Kidney epithelial cell (primary cell): ENCODE measurements around the gene NEK1. TPM values are rescaled to one million over a fixed set of nuclear protein-coding genes. Genes with fewer than 3 reads are reported as not detected.

Experiments
- DNase-seq: peaks from one replicate; pipeline ENCODE4 v3.0.0-alpha.2; 2010; ENCODE audit warnings: low read depth
- H3K27me3 ChIP-seq: 2 replicates; pipeline ENCODE4 v1.6.0; 2011; ENCODE audit warnings: low read length; ENCODE audit not compliant: control insufficient read depth, insufficient read depth
- H3K36me3 ChIP-seq: 2 replicates; pipeline ENCODE4 v1.5.1; 2011; ENCODE audit warnings: low read length; ENCODE audit not compliant: control insufficient read depth, insufficient read depth
- H3K4me3 ChIP-seq: 2 replicates; pipeline ENCODE4 v1.5.1; 2011; ENCODE audit warnings: low read depth, mild to moderate bottlenecking, control low read depth, low read length
- total RNA-seq: library from RNA; depleted of rRNA; stranded (reverse); fragments of >200 nt; gene quantifications from 2 replicates; pipeline ENCODE4 v1.2.3, GENCODE V29; 2015
- TF ChIP-seq, protein P1 (sequence below): IDR thresholded peaks from 2 replicates; pipeline ENCODE4 v1.5.1; 2011; ENCODE audit warnings: mild to moderate bottlenecking, moderate library complexity, low read length, control low read depth, inconsistent platforms; ENCODE audit not compliant: insufficient read depth, poor library complexity, severe bottlenecking

Gene NEK1
- total RNA-seq, 1 donor from 2014 or later, result 13.2 TPM

DNA sequence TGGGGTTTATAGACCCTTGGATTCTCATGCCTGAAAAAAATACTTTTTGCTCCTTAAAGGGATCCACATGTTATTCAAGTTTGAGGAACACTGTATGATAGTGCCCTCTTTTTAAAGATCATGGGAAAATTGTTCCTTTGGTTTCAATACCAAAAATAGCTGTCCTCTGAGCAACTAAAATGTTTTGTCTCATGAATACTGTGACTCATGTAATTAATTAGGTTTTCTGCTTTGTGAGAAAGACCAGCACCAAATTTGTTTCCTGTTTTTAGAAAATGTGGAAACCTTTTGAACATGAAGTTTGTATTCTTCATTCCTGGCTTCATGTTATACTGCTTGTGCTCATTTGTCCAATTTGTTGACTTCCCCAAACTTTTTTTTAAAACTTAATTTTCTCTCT lies 214.1 kb downstream of the NEK1 start:
- no peaks in the 10 kb centered on the region for H3K36me3 ChIP-seq
- peak; percentile 16 for DNase-seq
- no peak overlapping the region for H3K4me3 ChIP-seq
- no peaks in the 10 kb centered on the region for H3K27me3 ChIP-seq
- TF ChIP-seq, protein P1, sequence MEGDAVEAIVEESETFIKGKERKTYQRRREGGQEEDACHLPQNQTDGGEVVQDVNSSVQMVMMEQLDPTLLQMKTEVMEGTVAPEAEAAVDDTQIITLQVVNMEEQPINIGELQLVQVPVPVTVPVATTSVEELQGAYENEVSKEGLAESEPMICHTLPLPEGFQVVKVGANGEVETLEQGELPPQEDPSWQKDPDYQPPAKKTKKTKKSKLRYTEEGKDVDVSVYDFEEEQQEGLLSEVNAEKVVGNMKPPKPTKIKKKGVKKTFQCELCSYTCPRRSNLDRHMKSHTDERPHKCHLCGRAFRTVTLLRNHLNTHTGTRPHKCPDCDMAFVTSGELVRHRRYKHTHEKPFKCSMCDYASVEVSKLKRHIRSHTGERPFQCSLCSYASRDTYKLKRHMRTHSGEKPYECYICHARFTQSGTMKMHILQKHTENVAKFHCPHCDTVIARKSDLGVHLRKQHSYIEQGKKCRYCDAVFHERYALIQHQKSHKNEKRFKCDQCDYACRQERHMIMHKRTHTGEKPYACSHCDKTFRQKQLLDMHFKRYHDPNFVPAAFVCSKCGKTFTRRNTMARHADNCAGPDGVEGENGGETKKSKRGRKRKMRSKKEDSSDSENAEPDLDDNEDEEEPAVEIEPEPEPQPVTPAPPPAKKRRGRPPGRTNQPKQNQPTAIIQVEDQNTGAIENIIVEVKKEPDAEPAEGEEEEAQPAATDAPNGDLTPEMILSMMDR, result no peak

DNA sequence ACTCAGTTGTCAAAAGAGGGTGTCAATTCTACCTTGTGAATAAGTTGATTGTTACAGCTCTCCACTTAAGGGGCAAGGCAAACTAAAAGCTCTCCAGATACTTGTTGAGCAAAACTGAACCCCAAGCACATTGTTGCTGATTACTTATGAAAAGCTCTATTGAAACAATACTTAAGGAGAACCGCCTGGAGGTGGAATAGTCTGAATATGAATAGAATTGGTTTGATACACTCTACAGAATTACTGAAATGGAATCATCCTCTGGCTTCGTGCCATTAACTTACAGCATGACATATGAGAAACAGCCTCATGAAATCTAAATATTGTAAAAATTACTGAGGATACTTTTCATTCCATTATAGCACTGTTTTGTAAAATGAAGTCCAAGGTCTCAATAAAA lies 214.6 kb downstream of the NEK1 start:
- H3K36me3 ChIP-seq, result no peaks in the 10 kb centered on the region
- no peak for DNase-seq
- H3K4me3 ChIP-seq, result no peak overlapping the region
- TF ChIP-seq, protein P1, result no peak
- no peaks in the 10 kb centered on the region for H3K27me3 ChIP-seq

DNA sequence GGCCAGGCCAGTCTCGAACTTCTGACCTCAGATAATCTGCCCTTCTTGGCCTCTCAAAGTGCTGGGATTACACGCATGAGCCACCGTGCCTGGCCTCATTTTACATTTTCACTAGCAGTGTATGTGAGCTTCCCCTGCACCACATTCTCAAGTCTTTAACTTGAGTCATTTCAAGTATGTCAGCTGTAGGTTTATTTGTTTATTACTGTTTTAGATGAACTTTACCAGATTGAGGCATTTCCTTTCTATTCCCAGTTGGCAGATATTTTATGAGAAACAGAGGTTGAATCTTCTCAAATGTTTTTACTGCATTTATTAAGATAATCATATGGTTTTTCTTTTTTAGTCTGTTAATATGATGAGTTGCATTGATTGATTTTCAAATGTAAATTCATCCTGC lies 227.0 kb downstream of the NEK1 start:
- TF ChIP-seq, protein P1, result no peak
- no peak for DNase-seq
- Histone ChIP-seq H3K36me3 (no peaks in the 10 kb centered on the region), H3K4me3 (no peak overlapping the region), H3K27me3 (no peaks in the 10 kb centered on the region)

DNA sequence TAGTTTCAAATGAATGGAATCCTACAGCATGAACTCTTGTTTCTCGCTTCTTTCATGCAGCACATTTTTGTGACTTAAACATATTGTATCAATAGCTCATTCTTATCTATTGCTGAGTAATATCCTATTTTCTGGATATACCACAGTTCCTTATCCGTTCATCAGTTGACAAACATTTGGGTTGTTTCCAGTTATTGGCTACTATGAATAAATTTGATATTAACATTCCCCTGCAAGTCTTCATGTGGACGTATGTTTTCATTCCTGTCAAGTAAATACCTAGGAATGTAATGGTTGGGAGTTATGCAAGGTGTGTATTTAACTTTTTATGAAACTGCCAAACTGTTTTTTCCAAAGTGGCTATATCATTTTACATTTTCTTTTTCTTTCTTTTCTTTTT lies 227.6 kb downstream of the NEK1 start:
- no peak for DNase-seq
- no peaks in the 10 kb centered on the region for H3K27me3 ChIP-seq
- no peak overlapping the region for H3K4me3 ChIP-seq
- TF ChIP-seq, protein P1, result no peak
- no peaks in the 10 kb centered on the region for H3K36me3 ChIP-seq

DNA sequence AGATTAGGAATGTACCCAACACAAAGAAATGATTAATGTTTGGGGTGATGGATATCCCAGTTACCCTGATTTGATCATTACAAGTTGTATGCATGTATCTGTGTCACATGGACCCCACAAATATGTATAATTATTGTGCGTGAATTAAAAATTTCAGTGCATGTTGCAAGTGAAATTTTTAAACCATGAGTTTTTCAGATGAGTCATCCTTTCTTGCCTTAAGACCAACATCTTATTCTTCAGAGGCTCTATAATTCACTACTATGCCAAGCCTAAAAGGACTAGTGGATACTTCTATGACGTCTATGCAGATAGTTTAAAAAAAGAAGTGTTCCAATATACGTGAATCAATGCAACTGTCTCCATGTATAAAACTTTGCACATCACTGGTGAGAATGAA lies 228.7 kb downstream of the NEK1 start:
- peak; percentile 32 for DNase-seq
- H3K36me3 ChIP-seq, result no peaks in the 10 kb centered on the region
- TF ChIP-seq, protein P1, result no peak
- H3K27me3 ChIP-seq, result no peaks in the 10 kb centered on the region
- no peak overlapping the region for H3K4me3 ChIP-seq

DNA sequence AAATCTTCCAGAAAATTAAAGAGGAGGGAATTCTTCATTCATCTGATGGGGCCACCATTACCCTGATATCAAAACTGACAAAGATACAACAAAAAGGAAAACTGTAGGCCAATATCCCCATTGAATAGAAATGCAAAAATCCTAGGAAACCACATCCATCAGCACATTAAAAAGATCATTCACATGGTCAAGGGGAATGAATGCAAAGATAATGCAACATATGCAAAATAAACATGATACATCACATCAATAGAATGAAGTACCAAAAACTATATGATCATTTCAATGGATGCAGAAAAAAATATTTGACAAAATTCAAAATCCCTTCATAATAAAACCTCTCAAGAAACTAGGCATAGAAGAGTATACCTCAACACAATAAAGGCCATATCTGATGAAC lies 232.7 kb downstream of the NEK1 start:
- no peak for DNase-seq
- no peaks in the 10 kb centered on the region for H3K27me3 ChIP-seq
- TF ChIP-seq, protein P1, result no peak
- no peaks in the 10 kb centered on the region for H3K36me3 ChIP-seq
- H3K4me3 ChIP-seq, result no peak overlapping the region
